Left forelimb (tissue), 1 donor: ENCODE results near the gene SPNS3.

Experiments used
- DNase-seq: peaks from one replicate; pipeline ENCODE4 v3.0.0-alpha.2; 2018; ENCODE audit warnings: low spot score

SPNS3 gene

GRCh38 chr17:4527566-4528125 is 93.9 kb downstream of the SPNS3 start:
- no peak for DNase-seq

- DNase-seq = no peak
Observed at GRCh38 chr17:4529533-4530152, 95.9 kb downstream of the SPNS3 start.

GRCh38 chr17:4530799-4531730 is 97.3 kb downstream of the SPNS3 start:
- DNase-seq = no peak

DNA sequence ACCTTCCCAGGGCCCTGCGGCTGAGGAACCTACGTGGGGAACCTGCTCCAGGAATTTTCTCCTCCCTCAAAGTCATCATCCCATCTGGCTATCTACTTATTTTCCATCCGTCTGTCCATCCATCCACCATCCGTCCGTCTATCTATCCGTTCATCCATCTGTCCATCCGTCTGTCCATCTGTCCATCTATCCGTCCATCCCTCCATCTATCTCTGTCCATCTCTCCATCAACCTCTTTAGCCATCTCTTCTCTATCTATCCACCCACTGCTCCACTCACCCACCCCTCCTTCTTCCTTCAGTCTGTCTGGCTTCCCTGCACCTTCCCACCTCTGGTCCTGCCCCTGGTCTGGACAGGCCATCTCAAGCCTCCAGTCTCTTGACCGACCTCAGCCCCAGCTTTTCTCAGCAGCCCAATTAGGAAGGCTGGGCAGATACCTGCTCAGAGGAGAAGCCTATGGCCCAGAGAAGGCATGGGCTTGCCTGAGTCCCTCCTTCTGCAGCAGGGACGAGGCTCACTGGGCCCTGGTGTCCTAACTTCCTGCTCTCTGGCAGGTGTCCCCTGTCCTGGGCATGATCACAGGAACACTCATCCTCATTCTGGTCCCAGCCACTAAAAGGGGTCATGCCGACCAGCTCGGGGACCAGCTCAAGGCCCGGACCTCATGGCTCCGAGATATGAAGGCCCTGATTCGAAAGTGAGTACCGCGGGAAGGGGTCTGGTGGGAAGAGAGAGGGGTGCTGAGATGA is 98.4 kb downstream of the SPNS3 start:
- no peak for DNase-seq

GRCh38 chr17:4532860-4533522 is 99.3 kb downstream of the SPNS3 start:
- DNase-seq = no peak

- no peak for DNase-seq
Observed at GRCh38 chr17:4533523-4534504, 100.1 kb downstream of the SPNS3 start.

DNA sequence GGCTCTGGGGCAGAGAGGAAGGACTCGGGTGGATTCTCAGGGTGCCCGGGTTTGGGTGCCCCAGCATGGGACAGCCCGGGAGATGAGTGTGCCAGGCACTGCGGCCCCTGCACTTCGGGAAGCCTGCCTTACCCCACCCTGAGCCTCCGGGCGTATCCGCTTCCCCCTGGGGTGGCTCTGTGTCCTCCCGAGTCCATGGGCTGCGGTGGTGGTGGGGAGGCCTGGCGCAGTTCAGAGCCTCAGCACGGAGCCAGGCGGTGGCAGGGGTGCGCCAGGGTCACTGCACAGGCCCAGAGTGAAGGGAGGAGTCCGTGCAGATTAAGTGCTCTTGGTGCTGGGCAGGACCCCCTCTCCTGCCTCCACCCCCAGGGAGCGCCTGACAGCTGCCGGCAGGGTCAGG is 100.8 kb downstream of the SPNS3 start:
- DNase-seq = no peak

DNA sequence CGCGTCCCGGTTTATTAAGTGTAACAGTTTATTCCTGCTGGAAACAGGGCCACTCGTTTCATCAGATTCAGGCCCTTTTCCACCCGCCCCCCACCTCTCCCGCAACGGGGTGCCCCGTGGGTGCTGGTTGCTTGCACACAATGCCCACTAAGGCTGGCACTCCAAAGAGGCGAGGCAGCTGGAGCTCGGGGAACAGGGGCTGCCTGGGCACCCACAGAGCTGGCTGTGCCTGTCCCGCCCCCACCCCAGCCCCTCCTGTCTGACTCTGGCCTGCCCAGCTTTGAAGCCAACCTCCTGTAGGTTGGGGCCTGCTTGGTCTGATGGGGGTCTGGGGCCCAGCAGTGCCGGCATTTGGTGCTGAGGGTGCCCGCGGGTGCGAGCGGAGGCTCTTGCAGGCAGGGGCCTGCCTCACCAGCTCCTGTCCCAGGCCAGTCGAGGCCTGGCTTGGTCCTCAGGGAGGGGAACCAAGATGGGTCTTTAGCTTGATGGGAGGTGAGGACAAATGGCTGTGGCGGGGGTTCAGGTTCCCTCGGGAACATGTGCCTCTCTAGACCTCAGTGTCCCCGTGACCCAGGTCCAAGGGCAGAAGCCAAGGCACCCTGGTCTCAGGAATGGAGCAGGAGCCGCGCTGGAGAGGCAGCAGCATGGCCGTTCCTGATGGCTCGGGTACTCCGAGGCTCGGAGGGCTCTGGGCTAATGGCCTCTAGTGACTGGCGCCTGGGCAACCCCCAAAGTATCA is 101.4 kb downstream of the SPNS3 start:
- DNase-seq = no peak

DNA sequence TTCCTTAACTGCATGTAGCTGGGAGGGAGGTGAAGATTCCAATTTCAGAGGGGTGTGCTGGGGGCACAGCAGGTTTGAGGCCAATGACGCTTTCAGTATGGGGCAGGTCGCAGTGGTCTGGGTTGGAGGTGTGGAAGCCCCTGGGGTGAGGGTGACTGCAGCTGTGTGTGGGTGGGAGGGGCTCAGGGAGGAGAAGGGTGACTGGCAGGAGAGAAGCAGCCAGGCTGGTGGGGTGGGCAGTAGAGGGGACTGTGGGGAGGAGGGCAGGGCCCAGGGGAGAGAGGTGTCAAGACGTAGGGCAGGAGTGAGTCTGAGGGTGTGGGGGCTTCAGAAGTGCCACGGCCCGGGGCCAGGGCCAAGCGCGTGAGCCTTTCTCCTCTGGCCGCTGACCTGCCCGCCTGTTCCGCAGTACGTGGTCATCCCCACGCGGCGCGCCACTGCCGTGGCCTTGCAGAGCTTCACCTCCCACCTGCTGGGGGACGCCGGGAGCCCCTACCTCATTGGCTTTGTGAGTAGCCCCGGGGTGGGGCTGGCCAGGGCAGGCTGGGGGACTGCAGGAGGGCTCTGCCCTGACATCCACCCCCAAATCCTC is 102.0 kb downstream of the SPNS3 start:
- DNase-seq = no peak

DNA sequence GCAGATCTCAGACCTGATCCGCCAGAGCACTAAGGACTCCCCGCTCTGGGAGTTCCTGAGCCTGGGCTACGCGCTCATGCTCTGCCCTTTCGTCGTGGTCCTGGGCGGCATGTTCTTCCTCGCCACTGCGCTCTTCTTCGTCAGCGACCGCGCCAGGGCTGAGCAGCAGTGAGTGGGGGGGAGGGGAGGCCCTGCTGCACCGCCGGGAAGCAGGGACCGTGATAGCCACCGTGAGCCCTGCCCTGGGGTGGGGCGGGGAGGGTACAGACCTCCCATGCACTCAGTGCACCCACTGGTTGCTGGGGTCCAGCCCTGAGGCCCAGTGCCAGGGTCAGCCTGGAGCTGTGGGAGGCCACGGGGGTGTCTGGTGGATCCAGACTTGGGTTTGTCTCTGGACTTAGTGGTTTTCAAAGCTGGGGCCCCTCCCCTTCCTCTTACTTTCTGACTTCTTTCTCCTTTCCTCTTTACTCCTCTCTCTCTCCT is 102.6 kb downstream of the SPNS3 start:
- DNase-seq = no peak

GRCh38 chr17:4536742-4537411 is 103.1 kb downstream of the SPNS3 start:
- DNase-seq = no peak
